NB4 (cell line): ENCODE data around the gene TACC2.

Experiments
- MYC ChIP-seq: IDR thresholded peaks from 2 replicates; pipeline ENCODE4 v1.6.1; 2011; ENCODE audit warnings: low read depth, low read length
- POLR2A ChIP-seq: IDR thresholded peaks from 2 replicates; pipeline ENCODE4 v1.6.1; 2011; ENCODE audit warnings: mild to moderate bottlenecking; ENCODE audit not compliant: insufficient read length; ENCODE audit errors: extremely low read depth
- TF ChIP-seq, protein P1 (sequence below): IDR thresholded peaks from one replicate; pipeline ENCODE4 v1.5.1; 2012; ENCODE audit warnings: low read depth, low read length
- TF ChIP-seq, protein P2 (sequence below): IDR thresholded peaks from 2 replicates; pipeline ENCODE4 v1.6.1; 2011; ENCODE audit warnings: low read depth, low read length

DNA sequence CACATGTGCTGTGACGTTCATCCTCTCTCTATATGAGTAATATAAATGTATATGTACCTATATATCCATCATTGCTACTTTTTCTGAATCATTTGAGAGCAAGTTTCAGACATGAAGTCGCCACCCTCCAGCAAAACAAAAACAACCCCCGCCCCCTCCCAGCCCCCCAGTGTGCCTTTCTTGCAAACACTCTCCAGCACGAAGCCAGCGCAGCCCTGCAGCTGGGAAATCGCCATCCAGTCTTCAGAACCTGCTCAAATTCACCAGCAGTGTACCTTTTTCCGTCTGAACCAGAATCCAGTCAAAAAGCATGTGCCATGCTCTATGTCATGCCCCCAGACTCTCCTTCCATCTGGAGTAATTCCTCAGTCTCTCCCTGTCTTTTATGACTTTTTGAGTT lies 135.8 kb downstream of the TACC2 start:
- TF ChIP-seq POLR2A (no peak), MYC (no peak)
- TF ChIP-seq, protein P1, sequence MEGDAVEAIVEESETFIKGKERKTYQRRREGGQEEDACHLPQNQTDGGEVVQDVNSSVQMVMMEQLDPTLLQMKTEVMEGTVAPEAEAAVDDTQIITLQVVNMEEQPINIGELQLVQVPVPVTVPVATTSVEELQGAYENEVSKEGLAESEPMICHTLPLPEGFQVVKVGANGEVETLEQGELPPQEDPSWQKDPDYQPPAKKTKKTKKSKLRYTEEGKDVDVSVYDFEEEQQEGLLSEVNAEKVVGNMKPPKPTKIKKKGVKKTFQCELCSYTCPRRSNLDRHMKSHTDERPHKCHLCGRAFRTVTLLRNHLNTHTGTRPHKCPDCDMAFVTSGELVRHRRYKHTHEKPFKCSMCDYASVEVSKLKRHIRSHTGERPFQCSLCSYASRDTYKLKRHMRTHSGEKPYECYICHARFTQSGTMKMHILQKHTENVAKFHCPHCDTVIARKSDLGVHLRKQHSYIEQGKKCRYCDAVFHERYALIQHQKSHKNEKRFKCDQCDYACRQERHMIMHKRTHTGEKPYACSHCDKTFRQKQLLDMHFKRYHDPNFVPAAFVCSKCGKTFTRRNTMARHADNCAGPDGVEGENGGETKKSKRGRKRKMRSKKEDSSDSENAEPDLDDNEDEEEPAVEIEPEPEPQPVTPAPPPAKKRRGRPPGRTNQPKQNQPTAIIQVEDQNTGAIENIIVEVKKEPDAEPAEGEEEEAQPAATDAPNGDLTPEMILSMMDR, result no peak
- TF ChIP-seq, protein P2, sequence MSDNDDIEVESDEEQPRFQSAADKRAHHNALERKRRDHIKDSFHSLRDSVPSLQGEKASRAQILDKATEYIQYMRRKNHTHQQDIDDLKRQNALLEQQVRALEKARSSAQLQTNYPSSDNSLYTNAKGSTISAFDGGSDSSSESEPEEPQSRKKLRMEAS, result no peak
